NCI-H2196 (cell line): ENCODE measurements around the gene TPD52L2.

Experiments
- DNase-seq: peaks from one replicate; lab custom pipeline; 2025; ENCODE audit not compliant: unreplicated experiment; lab: John Stamatoyannopoulos, UW

The TPD52L2 gene

DNA sequence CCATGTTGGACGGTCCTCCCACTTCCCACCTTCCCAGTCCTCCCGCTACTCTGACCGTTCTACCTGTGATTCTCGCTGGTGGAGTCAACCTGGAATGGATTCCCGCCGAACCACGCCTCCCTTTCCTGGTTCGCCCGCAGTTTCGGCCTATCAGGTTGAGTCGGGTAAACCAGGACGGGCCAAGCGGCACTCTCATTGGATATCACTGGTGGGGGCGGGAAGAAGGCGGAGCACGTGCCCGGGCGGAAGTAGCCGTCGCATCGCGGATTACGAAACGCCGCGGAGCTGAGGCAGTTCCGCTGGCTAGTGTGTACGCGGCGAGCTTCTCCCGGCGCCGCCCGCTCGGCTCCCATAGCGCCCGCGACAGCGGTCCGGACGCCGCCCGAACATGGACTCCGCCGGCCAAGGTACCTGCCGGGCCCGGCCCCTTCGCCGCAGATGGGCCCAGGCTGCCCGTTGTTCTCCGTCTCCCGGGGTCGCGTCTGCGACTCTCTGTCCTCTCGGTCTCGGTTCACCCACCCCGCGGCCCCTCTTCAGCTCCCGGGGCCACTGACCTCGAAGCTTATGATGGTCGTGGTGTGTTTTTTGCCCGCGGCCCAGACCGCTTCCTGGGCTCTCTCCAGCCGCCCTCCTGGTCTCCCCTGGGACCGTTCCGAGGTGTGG is at the start of gene TPD52L2:
TSS of gene TPD52L2 (plus strand) at position 293 of the 663 bp plus-strand sequence. CDS start at position 389, 96 bp downstream.
- DNase-seq, result peak; percentile 99

DNA sequence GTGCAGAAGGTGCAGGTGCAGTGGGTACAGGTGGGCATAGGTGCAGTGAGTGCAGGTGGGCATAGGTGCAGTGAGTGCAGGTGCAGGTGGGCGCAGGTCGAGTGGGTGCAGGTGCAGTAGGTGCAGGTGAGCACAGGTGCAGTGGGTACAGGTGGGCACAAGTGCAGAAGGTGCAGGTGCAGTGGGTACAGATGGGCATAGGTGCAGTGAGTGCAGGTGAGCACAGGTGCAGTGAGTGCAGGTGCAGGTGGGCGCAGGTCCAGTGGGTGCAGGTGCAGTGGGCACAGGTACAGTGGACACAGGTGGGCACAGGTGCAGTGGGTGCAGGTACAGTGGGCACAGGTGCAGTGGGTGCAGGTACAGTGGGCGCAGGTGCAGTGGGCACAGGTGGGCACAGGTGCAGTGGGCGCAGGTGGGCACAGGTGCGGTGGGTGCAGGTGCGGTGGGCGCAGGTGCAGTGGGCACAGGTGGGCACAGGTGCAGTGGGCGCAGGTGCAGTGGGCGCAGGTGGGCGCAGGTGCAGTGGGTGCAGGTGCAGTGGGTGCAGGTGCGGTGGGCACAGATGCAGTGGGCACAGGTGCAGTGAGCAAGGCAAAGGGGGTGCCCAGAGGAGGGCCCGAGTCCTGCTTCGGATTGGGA is 49.3 kb upstream of the TPD52L2 start:
- DNase-seq, result no peak

DNA sequence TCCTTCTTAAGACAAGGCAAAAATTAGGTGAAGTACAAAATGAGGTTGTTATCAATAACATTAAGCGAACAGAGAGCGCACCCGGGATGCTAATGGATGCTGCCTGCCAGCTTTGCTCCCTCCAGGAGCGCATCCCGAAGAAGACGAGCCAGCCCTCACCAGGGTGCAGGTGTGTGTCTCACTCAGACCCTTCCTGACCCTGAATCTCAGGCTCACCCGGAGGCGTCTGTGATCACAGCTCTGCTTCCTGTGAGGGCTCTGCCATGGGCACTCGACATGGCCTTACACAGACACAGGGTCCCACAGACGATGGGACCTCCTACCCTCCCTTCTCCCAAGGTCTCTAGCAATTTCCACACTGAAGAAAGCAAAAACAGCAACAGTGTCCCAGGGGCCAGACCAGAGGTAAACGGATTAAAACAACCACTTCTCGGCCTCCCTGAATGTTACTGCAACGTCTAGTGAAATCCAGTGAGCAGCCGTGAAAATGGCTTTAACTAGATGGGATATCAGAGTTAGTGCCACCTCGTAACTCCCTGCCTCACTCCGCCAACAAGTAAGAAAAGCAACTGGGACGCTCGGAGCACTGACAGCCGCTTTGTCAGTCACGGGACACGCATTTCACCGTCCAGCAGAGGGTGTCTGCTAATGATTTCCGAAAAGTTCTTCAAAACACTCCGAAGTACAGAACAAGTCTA is 45.7 kb upstream of the TPD52L2 start:
- DNase-seq, result no peak

DNA sequence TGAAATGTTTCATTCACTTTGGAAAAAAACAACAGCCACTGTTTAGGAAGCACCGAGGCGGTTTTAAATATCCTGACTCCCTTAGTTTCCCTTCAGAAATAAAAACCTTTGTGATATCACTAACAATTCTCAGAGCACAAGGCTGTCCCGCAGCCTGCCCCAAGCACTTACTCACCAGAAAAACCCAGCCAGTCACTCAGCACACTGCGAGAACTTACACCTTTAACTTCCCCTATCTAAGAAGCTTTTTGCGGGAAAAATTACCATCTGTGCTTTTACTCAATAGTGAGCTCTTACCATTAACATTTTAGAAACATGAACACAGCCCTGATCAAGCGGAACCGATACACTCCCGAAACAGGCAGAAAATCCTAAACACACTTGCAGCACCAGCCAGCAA is 43.3 kb upstream of the TPD52L2 start:
- no peak for DNase-seq

DNA sequence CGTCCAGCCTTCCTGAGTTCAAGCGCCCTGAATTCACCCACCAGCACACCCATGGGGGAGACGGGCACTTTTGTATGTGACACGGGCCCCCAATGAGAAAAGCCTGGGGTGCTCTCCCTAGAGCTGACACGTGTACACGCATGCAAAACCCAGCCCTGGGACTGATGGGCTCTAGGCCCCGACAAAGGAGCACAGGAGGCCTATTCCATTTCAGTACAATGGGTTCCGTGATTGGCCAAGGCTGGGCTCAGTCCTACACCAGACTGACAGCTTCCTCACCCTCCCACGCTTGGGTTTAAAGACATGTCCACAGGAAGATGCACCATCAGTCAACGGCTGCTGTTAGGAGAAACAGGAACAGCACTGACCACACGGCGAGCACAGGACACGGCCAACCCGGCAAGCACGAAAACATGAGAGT is 42.8 kb upstream of the TPD52L2 start:
- DNase-seq, result no peak

DNA sequence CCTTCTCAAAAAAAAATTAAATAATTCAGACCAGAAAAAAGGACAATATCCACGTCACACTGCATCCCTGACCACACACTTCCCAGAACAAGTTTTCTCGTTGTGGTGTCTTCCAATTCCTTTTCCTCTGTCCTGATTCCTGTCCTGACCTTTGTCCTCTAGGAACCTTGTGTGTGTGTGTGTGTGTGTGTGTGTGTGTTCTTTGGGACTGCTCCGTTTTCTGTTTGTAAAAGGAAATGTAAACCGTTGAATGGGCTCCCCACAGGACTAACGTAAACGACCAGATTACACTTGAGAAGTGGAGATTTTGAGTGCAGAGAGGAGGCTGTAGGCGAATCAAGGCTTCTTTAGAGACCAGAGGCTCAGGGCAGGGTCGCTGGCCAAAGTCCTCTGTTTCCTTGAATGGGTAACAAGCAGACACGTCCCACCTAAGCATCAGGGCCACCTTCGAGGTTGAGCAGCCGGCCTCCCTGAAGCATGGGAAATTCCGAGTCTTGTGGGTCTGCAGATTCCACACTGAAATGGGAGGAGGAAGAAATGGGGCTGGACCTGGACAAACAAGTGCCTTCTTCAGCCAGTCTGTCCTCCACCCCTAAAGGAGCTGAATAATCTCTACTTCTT is 41.3 kb upstream of the TPD52L2 start:
- DNase-seq, result no peak

DNA sequence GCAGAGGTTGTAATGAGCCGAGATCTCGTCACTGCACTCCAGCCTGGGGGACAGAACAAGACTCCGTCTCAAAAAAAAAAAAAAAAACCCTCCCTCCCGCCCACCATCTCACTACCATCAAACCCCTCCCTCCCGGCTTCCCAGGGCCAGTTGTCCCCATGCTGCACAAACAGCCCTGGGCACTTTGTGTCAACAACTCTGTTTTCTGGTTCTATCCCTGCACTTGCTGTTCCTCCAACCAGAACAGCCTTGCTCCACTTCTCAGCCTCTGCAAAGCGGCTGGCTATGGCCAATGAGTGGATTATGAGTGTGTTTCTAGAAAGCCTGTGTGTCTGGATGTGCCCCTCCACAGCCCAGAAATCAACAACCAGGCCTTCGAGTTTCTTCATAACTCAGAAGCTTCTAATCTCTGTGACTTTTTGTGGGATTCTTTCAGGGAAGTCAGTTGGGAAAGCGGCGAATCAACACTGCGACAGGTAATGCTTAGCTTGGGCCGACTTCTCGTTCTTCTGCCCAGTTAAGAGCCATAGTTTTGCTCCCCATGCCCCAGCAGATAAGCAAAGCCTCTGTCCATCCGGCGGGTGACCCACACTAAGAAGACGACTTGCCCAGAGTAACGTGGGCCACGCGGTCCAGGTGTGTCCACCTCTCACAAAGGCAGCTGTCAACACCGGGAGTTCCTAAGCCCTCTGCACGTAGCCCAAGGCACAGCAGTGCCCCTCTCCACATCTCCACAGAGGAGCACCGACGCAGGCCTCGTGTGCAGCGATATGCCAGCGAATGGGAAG is 39.5 kb upstream of the TPD52L2 start:
- DNase-seq, result no peak

DNA sequence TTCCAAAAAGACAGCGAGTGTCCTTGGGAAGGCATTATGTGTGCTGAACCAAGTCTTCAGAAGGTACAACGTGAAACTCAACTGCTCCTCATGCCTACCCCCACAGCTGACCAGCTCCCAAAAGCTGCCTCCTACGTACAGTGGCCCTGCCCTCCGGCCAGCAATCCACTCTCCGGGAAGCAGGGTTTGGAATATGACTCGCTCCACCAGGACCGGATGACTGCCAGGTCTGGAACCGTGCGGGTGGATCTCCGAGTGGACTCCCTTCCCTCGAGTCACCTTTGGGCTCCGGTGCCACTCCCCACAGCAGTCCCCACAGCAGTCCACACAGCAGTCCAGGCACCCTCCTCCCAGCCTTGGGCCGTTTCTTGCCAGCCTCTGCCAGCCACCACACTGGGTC is 38.3 kb upstream of the TPD52L2 start:
- DNase-seq, result no peak

DNA sequence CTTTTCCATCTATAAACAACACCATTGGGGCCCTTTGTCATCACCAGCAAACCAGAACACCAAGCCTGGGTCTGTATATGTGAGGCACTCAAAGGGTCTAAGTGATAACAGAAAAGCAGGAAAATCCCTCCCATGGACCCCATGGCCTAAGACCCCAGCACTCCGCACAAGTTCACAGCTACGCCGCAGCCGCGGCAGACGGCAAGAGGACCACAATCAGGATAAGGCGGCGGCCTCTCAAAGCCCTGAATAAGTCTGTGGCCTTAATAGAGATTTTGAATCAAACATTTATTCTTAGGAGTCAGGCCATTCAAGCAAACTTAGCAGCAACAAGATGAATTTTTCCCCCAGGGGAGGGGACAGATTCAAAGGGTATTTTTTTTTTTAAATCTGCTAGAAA is 36.9 kb upstream of the TPD52L2 start:
- no peak for DNase-seq

DNA sequence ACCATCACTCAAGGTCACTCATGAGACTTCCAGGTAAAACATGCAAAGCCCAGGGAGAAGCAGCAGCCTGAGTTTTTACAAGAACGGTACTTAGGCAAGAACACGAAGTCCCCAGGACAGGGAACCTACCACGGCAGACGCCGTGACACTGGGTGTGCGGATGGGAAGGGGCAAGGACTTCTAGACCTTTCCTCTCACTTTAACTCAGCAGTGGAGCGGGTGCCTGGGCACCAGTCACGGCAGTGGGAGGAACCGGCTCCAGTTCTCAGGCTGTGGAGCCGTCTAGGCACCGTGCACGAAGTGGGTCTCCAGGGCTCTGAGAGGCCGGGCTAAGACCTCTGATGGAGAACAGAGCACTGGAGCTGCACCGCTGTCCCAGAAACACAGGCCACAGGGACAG is 36.5 kb upstream of the TPD52L2 start:
- no peak for DNase-seq

DNA sequence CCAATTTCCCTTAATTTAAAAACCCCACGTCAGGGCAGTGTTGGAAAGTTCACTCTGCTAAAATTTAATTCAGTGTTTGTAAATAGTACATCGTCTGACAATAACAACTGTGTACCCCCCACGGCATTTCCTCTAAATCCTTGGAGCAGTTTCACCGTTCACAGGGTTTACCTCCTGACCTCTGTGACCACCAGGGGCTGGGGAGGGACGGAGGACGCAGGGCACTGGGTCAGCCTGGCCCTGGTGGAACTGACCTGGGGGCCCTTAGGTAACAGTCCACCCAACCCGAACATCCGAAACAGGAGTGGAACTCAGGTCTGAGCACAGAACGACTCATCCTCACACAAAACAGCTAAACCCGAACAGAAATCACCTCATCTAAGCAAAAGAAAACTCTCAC is 36.1 kb upstream of the TPD52L2 start:
- no peak for DNase-seq

DNA sequence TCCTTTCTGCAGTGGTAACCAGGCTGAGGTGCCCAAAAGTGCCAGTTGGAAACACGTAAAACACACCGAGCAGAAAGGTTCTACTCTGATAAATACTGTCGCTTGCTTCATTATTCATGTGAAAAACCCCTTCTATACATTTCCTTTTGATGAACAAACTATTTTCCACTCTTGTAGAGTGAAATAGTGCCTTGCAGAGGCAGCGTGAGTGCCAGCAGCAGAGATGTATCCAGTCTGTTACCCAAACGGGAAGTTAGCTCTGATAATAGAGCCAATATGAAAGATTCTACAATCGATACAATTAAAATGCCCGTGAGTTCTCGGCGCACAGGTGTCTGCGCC is 35.5 kb upstream of the TPD52L2 start:
- no peak for DNase-seq

DNA sequence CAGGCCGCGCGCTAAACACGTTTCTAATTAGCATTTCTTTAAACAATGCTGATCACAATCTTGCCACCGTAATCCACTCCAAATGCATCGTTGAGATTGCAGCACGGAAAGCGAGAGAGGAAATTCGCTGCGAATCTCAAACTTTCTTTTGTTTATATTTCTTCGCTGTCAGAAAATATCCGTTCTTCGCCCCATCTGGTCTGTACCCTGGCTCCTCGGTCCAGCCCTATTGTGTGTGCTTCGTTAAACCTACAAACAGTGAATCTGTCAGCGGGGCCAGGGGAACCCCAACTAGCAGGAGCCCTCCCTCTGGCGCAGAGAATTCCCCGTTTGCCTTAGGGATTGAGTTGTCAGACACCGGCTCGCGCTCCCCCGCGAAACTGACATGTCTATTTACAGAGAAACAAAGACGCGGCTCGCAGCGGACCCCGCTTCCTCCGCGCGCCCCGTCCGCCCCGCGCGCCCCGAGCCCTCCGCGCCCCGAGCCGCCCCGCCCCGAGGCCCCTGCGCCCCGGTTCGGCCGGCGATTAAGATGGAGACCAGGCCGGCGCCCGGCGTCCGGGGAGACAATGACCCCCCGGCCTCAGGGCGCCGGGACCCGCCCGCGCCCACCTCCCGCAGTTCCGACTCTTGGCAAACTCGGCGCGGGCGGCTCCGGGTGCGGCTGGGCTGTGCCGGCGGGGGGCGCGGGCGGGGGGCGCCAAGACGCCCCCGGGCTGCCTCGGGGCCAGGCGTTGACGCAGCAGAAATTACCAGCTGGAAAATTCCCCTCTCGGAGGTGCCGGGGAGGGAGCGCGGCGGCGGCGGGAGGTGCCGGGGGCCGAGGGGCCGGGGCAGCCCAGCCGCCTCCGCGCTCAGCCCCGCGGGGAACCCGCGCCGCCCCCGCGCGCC is 34.9 kb upstream of the TPD52L2 start:
- DNase-seq, result no peak

DNA sequence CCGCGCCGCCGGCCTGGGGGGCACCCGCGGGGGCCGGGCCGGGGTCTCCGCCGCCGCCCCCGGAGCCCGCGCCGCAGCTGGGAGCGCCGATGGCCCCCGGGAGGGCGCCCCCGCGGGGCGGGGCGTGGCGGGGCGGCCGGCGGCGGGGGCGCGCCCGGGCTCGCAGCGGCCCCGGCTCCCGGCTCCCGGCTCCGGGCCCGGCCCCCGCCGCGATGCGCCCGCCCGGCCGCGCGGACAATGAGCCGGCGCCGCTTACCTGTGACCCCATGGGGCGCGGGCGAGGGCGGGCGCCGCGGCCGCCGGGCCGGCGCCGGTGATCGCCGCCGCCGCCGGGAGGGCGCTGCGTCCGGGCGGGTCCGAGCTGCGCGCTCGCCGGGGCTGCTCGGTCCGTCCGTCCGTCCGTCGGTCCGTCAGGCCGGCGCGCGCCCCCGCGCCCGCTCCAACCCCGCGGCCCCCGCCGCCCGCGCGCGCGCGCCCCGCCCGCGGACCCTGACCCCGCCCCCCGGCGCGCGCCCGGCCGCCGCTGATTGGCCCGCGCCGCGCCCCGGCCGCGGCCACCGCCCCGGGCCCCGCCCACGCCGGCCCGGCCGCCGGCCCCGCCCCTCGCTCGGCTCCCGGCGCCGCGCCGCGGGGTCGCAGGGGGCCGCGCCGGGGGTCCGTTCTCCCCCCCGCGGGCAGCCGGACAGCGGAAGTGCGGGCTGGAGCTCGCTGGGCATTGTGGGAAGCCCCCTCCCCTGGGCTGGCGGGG is 34.1 kb upstream of the TPD52L2 start, which contains the start of gene ZBTB46:
TSS of gene ZBTB46 (minus strand) at position 424 of the 748 bp plus-strand sequence. CDS start 40,507 bp downstream, outside the sequence.
- peak; percentile 73 for DNase-seq

DNA sequence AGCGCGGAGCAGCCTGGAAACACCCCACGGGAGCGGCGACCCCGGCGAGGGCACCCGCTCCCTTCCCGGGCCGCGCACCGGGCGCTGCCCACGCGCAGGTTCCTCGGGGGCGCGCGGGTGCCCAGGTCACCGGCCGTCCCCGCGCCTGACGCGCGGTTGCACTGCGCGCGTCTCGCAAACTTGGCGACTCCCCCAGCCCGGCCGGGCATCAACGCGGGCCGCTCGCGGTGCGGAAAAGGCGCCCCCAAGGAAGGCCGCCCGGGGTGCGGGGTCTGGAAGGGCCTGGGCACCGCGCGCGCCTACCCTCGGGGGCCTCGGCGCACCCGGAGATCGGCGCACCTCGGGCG is 33.5 kb upstream of the TPD52L2 start:
- DNase-seq, result peak; percentile 20

DNA sequence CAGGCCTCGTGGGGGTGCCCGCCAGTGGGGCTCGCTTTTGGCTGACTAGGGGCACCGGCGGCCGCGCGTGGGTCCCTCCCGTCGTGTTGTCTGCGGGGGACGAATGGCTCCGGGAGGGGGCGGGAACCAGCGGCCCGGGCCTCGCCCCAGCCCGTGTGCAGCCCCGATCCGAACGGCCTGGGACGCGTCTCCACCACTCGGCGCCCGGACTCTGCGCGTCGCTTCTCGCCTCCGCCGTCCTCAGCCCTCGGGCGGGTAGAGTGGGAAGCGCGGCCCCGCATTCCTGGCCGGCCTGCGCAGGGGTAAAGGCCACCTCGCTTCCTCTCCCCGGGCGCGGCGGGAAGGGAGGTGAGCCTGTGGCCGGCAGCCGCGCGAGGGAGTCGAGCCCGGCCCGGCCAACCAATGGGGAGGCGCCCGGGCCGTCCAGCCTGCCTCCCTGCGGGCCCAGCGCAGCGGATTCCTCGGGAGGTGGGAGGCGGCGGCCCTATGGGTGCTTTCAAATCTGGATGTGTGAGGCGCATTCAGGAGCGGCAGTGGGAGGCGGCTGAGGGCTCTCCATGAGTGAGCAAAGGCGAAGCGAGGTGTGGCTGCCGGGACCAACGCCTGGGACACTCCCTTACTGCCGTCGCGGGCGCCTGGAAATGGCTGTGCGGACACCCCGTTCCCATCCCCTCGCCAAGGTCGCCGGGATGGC is 32.9 kb upstream of the TPD52L2 start:
- peak; percentile 28 for DNase-seq

DNA sequence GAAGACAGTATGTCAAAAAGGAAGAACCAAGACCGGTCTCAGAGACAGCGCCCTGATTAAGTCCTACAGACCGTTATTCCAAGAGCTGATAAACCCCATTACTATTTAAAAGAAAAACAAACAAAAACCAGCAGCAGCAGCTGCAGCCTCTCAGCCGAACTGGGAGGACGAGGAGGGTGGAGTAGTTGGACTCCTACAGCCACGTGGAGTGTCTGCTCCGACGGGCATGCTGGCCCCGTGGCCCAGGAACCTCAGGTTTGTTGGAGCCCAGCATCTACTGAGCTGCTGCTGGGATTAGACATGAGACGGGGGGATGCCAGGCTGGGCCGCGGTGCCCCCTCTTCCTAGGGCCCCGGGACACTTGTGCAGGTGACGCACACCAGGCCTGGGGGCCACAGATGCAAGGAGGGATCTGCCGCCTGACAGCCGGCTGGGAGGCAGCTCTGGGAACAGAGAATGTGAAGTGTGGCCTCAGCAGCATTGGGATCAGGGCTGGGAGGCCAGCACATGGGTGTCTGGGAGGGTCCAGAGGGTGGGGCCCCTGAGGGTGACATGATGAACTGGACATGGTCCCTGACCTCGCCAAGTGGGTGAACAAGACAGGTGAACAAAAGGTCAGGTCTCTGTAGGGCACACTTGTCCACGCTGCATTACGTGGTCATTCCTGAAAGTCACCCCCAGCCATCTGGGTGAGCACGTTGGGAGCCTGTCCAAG is 31.1 kb upstream of the TPD52L2 start:
- DNase-seq, result no peak

DNA sequence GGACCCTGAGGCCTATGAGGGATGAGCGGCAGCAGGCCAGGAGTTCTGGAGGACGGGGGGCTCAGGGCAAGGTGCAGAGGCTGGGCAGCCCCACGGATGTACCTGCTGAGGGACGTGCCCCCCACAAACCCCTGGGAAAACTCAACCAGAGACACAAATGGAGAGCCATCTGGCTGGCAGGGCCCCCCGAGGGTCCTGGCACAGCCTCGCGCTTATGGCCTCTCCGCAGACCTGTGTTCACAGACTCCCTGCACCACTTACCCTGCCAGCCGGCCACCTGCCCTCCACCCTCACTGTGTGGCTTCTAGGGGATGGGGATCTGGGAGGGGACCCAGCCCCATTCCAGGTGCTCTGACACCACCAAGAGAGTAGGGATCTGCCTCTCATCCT is 30.6 kb upstream of the TPD52L2 start:
- DNase-seq, result no peak
